Cardiac septum (tissue), 1 donor: Measurements from ENCODE around the gene GASK1A. TPM values are rescaled to one million over a fixed set of nuclear protein-coding genes. Genes with fewer than 3 reads are reported as not detected.
"Not testable (repeated sequence)": the region's sequence is repeated elsewhere in the genome, so short reads cannot be mapped to it uniquely, and the experiment has no call there.

ENCODE experiments used
- DNase-seq: peaks from one replicate; pipeline ENCODE4 v3.0.0-alpha.2; 2020; ENCODE audit warnings: low spot score
- intact Hi-C: fragments of 100-400 bp; cut with DNase I; formaldehyde crosslinking; loops from one replicate; pipeline ENCODE4 v1.14.0; 2022
- total RNA-seq: library from RNA; stranded (reverse); fragmentation: NEBNext Ultra II Directional; extraction: Animal tissue kit (Norgen Biotek cat#: 25700); gene quantifications from one replicate; pipeline ENCODE4 v1.2.1, GENCODE V29; 2021
- donor health status: DM: no; HTN: no; CAD: no.

Gene GASK1A
- total RNA-seq, 1 donor from 2014 or later: 0.16 TPM

DNA sequence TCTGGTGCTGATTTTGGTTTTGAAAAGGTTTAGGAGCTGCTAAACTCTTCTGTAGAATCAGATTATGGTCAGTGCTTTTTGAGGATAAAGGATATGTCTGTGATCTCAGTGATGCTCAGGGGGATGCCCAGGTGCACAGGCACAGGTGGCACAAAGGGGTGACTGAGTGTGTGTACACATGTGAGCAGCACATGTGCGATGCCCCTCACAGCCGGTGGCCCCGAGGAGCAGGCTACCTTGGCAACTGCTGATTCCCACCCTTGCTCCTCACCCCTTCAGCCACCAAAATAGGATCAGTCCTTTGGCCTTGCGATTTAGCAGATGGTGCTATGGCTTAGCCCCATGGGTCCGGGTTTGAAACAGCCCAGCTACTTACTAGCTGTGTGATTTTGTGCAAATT, 75.6 kb downstream of the GASK1A start:
- DNase-seq: no peak
- intact Hi-C loops: no loop called here

DNA sequence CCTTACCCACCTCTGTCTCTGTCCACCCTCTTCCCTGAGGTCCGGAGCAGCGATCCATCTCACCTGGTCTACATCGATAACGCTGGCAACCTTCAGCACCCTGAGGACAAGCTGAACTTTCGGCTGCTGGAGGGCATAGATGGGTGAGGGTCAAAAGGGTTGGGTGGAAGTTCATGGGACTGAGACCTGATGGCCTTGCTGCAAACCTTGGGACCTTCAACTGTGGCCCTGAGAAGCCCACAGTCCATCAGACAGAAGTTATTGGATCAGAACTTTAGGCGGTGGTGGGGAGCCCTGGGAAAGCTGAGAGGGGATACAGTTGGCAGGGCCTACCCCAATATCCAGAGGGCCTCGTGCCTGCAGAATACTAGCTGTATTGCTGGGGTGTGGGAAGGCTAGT, 76.3 kb downstream of the GASK1A start:
- no peak for DNase-seq
- intact Hi-C loops: no loop called here

DNA sequence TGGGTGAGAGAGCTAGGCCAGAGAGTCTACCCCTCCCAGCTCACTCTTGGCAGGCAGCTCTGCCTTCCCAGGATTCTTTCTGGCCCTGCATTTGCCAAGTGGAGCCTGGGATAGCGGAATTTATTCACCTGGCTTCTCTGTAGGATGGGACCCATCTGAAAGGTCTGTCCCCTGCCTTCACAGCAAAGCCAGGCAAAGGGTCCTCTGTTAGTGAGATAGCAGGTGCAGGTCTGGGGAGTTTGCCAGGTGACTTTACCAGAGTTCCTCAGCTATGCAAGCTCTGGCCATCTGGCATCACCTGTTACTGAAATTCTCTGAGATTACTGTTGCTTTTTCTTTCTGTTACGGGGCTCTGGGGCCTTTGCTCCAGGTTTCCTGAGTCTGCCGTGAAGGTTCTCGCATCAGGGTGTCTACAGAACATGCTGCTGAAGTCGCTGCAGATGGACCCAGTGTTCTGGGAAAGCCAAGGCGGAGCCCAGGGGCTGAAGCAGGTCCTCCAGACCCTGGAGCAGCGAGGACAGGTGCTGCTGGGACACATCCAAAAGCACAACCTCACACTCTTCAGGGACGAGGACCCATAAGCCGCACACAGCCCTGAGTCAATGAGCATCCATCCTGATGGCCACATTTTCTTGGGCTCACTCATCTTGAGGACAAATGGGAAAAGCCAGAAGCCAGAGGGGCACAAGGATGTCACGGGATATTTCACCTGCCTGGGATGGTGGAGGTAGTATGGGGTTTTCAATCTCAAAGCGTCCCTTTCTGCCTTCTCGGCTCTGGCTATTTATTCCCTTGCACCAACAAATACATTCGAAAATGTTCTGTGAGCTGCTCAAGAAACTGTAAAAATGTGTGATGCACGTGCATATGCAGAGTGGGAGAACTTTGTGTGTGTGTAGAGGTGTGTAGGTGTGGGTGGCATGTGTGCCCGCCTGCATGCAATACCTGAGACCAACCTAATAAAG, 77.0 kb downstream of the GASK1A start:
- intact Hi-C loops: no loop called here

DNA sequence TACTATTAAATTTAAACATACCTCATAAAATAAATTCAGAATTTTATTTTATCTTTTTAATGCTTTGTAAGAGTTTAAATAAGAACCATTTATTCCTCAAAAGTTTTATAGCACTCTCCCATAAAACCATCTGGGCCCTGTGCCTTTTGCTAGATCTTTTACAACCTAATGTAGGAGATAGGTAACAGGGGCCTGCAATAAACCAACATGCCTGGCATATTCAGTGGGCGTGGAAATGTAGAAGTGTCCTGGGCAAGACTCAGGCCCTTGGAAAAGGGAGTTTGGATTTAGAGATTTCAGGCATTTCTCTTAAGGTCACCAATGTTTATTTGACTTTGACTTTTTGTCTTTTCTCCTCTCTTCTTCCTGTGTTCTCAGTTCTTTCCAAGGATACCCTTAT, 80.3 kb downstream of the GASK1A start:
- DNase-seq: no peak
- intact Hi-C loops: no loop called here

More for the DNA sequence above, 77.0 kb downstream of the GASK1A start:
- DNase-seq: no peak

DNA sequence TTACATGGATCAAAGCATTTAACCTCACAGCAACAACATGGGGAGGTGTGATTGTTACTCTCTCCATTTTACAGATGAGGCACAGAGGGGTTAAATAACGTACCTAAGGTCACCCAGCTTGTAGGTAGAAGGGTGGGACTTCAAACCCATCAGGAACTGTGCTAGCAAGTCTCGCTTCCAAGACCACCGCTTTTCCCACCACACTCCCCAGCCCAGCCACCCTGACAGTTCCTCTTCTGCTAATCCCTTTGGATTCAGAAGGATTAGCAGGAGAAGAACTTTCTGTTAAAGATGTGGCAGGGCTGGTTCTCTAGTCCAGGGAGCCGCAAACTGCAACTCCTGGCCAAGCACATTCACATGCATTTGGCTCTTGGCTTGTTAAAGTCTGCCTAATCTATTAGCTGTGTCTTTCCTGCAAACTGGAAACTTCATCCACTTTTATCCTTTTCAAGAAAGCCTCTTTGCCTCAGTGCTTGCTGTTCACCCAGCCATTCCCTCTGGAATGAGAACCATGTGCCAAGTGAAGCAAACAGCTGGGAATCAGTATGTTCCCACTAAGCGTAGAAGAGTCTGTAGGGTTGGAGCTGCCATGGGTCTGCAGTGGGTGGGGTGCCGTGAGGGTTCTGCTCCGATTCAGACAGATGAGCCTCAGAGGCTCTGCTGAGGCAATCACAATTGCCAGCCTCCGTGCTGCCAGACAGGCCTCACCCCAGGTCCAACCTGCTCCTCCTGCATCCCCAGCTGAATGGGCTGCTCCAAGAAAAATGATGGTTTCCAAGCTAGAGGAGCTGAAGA, 82.2 kb downstream of the GASK1A start:
- no peak for DNase-seq
- intact Hi-C loops: no loop called here

DNA sequence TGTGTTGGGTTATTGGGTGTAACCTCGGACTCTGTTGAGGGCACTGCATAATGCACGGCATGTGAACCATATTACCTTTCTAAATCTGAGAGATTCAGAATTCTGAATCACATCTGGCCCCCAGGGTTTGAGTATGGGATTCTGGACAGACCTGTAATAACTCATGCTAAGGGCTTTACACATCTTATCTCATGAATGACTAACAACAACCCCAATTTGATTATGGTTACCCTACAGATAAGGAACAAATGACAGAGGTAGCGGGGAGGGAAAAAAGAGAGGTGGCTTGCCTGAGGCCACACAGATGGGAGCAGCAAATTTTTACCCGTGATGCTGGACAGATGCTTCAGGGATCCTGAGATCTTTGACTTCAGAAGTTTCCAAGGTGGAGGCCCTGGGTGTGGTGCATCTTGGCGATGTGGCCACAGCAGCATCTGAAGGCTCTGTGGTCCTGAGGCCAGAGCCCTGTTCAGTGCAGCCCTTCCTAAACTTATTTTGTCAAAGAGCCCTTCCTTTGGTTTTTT, 83.0 kb downstream of the GASK1A start:
- intact Hi-C loops: no loop called here
- DNase-seq: no peak

DNA sequence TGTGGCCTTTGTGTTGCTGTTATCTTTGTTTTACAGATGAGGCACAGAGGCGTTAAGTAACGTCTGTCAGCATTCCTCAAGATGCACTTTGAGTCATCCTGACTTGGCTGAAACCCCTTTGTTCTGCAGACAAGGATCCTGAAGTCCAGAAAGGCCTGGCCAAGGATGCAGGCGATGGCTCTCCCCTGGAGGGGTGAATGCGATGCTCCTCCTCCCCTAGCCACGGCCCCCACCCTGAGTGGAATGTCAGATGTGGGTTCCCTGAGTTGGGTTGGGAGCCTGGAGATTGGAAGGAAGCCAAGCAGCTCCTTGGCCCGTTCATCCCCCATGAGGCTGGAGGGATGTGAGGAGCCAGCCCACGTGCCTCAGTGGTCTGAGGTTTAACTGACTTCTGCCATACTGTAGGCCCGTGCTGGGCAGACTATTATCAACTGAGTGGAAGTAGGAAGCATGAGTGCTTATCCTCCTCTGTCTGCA, 83.5 kb downstream of the GASK1A start:
- intact Hi-C loops: no loop called here
- DNase-seq: no peak

DNA sequence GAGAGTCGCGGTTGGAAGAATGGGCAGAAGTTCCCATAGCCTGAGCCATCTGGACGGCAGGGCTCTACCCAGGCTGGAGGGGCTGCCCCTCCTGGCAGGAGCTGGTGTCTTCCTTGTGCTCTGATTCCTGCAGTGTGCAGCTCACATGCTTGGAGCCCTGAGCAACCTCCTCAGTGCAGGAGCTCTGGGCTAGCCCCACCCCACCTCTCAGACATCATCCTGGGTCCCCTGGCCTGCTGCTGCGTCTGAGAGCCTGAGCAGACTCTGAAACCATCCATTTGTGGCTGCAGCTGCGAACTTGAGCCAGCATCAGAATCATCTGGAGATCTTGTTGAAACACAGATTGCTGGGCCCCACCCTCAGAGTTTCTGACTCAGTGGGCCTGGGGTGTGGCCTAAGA, 84.0 kb downstream of the GASK1A start:
- DNase-seq: no peak
- intact Hi-C loops: no loop called here

DNA sequence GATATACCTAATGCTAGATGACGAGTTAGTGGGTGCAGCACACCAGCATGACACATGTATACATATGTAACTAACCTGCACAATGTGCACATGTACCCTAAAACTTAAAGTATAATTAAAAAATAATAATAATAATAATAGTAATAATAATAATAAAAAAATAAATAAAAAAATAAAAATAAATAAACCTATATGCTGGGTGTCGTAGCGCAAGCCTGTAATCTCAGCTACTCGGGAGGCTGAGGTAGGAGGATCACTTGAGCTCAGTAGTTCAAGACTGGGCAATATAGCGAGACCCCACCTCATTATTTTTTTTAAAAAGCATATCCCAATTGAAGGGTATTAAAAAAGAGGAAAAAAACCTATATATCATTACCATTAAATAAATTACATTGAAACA, 91.6 kb downstream of the GASK1A start:
- intact Hi-C loops, DNase-seq: not testable (repeated sequence)

DNA sequence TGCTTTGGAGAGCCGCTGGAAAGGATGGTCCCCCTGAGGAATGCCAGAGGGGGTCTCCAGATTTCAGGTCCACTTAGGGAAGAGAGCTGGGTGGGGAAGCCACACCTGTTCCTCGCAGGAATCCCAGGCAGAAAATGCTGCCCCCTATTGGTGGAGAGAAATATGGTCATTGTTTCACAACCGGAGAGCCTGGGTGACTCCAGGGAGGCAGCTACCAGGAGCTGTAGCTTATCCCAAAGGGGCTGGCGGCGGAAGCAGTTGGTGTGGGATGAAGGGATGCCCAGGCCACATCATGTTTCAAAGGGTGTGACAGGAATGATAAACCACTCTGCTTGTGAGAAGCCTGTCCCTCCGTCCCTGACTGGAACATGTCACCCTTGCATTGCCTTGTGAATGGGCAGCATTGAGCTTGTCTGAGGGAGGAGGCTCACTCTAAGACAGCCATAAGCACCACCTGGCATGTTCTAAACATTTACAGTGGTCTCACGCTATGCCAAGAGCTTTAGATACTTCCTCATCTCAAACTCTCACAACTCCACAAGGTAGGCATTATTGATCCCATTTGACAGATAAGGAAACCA, 92.3 kb downstream of the GASK1A start:
- intact Hi-C loops: no loop called here
- DNase-seq: no peak

DNA sequence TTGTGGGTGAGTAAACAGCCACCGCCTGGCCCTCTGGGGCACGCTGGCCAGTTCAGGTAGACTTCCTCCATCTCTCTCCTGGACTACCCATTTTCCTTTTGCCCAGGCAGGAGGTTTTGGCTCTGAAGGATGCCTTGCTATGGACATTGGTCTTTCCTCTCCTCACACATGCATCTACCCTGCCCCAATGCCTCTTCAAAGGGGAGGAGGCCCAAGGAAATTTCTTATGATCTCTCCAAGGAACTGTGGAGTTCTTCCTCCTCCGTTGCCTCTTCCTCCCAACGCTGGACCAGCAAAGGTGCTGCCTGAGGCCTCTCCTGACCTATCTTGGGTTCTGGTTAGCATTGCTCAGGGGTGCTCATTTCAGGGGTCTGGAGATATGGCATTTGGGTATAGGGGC, 93.2 kb downstream of the GASK1A start:
- no peak for DNase-seq
- intact Hi-C loops: no loop called here

DNA sequence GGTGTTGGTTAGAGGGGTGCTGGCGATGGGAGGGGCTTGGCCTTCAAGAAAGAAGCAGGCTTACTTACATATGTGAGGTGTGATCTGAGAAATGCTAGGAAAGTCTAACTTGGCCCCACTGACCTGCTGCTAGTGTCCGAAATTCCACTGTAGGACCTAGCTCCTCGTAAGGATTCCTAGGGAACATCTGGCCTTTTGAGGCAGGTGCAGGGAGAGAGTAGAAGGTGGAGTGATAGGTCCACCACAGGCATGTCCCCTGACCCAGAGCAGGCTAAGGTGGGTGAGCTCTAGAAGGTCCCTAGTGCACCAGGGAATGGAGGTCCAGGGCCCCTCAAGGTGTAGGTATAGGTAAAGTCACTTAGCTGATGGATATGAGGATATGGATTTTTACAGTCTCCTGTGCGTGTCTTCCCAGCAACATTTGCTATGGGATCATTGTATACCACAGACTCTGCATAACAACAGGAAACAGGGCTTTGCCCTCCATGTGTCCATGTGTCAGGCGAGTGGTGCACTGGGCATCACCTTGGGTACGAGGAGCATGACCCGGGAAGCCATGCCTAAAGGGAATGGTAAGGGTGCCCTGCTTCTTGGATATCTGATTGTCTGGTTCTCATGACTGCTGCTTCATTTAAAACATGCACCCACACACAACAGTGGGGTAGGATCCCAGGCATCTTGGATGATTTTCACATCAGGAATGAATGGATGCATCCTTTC, 94.2 kb downstream of the GASK1A start:
- intact Hi-C loops: no loop called here
- DNase-seq: no peak

DNA sequence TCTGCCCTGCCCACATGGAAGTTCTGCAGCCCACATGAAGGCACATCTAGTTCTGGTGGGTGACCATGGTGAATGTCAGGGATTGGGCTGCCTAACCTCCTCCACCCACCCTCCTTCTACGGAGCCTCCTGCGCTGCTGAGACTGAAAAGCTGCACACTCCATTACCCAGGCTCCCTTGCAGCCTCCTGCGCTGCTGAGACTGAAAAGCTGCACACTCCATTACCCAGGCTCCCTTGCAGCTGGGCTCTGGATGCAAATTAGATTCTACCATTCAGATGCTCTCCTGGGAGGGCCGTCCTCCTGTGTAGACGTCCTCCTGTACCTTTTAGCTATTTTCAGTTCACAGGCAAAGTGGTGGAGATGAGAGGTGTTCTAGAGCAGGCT, 94.7 kb downstream of the GASK1A start:
- no peak for DNase-seq
- intact Hi-C loops: no loop called here

DNA sequence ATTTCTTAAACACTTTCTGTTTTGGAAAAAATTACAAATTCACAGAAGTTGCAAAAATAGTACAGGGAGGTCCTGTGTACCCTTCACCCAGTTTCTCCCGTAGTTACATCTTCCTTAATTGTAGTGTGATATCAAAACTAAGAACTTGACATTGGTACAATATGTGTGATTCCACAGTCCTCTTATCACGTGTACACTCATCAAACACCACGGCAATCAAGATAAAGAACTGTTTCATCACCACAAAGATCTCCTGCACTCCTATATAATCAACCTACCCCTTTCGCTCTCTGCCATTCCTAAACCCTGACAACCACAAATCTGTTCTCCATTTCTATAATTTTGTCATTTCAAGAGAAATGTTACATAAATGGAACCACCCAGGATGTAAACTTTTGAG, 95.4 kb downstream of the GASK1A start:
- intact Hi-C loops: no loop called here
- no peak for DNase-seq

DNA sequence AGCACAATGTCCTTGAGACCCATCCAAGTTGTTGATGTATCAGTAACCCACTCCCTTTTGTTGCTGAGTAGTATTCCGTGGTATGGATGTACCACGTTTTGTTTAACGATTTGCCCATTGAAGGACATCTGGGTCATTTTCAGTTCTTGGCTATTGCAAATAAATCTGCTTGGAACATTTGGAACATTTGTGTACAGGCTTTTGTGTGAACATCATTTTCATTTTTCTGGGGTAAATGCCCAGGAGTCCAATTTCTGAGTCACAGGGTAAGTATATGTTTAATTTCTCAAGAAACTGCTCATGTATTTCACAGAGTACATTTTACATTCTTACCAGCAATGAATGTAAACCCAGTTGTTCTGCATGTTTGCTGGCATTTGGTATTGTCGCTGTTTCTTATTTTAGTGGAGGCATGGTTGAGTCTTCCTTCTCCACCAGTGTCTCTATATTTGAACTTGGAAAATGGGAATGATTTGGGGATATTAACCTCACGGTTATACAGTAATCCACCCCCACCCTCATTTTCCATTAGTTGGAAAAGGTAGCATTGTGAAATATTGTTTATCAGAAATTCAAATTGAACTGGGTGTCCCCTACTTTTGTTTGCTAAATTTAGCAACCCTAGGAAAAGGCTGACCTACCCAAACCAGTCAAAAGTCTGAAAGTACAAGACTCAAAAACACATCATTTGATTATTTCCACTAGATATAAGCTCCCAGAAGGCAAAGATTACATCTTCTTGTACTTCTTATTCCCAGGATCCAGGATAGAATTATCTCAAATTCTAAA, 96.0 kb downstream of the GASK1A start:
- intact Hi-C loops: no loop called here
- no peak for DNase-seq

DNA sequence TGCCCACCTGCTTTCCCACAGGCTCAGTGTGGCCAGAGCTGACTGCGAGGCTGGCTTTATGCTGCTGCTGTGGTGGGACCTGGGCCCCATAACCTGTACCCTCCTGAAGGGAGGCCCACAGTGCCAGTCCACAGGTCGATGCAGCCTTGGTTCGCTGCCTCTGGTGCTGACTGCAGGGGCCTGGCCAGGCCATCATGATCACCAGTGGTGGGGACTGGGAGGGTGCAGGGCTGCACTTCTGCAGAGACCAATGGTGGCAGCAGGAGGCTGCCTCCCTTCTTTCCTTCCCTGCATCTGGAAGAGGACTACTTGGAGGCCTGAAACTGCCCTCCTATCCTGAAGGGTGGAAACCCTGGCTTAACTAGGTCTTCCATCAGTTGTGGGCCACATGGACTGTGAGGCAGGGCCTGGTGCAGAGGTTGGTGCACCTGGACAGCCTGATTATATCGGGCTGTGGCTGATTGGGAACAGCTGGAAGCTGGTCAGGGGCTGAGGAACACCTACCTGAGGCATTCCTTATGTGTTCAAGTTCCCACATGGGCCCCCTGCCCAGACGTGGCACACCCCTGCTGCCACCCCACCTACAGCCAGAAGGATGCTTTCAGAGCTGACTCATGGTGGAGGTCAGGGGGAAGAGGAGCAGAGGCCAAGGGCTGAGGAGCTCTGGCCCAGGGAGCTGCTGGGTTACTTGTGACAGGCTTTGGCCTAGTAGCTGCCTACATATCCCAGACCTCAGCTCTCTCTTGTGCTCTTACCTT, 97.0 kb downstream of the GASK1A start:
- no peak for DNase-seq
- intact Hi-C loops: no loop called here

DNA sequence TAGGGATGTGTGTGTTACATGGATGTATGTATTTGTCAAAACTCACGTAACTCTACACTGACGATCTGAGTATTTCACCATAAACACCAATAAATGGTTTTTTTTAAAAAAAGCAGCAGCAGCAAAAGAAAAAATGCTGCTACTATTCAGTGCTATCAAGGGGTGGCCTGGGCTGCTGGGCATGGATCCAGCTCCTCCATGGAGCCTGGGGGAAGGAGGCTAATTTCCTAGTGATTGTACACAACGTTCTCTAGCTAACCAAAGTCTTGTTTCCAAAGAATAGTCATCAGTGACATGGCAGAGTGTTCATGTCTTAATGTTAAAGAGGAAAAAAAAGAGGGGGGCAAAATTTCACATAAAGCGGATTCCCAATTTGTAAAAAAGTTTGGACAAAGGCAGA, 97.7 kb downstream of the GASK1A start:
- no peak for DNase-seq
- intact Hi-C loops: no loop called here

DNA sequence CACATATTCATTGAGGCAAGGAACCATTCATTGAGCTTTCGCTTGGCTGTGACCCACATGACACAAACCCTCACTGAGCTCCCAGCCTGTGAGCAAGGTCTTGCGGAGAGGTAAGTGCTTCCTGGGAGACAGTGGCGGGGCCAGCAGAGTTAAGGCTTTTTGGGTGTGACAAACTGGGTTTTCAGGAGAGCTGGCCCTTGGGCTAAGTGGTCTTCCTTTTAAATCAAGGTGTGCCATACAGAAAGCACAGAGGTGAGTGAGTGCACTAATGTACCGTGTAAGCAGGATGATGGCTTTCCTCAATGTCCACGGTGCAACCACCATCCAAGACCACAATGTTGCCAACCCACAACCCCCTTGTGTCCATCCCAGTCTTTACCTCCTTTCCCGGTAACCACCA, 98.2 kb downstream of the GASK1A start:
- DNase-seq: no peak
- intact Hi-C loops: no loop called here
